G401 (cell line): ENCODE data around the gene CKAP2L. TPM values are rescaled to one million over a fixed set of nuclear protein-coding genes. Genes with fewer than 3 reads are reported as not detected.
"Not testable (repeated sequence)": the region's sequence is repeated elsewhere in the genome, so short reads cannot be mapped to it uniquely, and the experiment has no call there.

Experiments used
- DNase-seq: peaks from one replicate; pipeline ENCODE4 v3.0.0-alpha.2; 2015; ENCODE audit warnings: low spot score
- in situ Hi-C: cut with HindIII; loops from 2 replicates; pipeline ENCODE4 v1.10.0; 2016; ENCODE audit warnings: low sequenced_read_pairs, mixed read lengths
- total RNA-seq: library from RNA; depleted of rRNA; stranded (reverse); fragments of >200 nt; shearing (Covaris generic); gene quantifications from 2 replicates; pipeline ENCODE4 v1.2.3, GENCODE V29; 2014

Gene CKAP2L
- total RNA-seq, 1 experiment from 2014 or later = 7.7 TPM

DNA sequence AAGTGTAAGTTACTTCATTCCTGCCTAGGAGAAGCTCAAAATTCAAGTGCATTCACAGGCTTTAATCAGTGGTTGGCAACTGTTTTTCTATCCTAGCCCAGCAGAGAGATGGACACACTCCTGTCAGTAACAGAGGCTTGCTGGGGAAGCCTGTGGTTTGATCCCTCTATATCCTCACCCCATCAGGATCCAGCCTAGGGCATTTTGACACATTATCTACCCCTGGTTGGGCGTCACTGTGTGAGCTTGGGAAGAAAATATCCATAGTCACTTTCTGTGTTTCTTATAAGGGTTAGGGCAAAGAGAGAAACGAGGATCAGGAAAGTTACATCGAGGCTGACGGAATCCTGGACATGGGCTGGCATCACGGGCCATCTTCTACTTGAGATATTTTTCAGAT, 33.6 kb downstream of the CKAP2L start:
- in situ Hi-C loops = no loop called here
- no peak for DNase-seq

DNA sequence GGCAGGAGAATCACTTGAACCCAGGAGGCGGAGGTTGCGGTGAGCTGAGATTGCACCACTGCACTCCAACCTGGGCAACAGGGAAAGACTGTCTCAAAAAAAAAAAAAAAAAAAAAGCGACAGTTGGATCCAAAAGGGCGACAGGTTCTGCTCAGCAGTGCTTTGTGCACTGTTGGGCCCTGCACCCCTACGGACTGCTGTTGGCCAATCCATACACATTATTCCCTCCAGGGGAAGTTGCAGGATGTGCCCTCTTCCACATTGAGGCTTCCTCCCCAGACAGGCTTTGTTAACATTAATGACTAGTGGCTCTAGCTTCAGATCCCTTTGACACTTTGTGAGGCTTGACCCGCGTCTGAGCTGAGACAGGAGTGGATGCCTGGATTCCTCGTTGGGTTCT, 34.2 kb downstream of the CKAP2L start:
- in situ Hi-C loops = no loop called here
- no peak for DNase-seq

DNA sequence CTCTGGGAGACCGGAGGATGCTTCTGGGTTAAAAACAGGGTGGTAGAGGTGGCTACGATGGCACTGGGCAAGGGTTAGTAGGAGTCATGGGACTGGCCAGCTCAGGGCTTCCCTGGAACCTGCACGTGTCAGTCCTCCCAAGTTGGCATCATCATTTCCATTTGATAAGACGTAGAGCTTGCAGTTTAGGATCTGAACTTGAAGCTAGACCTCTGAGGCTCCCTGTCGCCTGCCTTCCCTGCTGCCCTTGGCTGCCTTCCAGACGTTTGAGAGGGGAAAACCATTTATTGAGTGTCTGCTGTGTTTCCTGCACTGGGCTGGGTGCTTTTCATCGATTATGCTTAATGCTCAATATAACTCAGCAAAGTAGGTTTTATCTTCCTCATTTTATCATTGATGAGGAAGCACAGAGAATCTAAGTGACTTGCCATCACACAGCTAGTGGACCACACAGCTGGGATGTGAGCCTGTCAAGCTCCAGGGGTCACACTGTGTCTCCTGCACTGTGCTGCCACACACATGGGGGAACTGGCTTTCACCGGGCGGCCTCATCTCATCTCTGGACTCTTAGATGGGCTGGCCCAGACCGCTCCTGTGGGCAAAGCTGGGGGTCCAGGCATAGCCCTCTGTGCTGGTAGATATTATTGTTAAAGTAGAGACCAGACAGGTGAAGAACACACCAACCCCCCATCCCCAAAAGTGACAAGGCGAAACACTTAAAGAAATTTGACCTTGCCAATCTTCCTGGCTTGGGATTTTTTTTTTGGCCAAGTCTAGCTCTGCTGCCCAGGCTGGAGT, 35.8 kb downstream of the CKAP2L start:
- in situ Hi-C loops = no loop called here
- no peak for DNase-seq

DNA sequence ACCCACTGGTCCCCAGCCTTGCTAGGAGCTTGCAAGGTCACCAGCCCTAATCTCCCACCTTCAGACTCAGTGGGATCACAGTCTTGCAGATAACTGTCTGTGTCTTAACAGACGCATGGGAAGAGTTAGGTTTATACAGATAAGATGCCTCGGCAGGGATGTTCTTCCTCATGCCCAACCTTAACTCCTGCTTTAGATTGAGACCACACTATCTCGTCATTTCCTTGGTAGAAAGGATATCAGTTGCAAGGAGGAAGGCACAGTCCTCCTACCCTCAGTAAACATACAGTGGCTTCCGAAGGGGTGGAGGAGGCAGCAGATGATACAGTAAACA, 36.4 kb downstream of the CKAP2L start:
- in situ Hi-C loops = no loop called here
- no peak for DNase-seq

DNA sequence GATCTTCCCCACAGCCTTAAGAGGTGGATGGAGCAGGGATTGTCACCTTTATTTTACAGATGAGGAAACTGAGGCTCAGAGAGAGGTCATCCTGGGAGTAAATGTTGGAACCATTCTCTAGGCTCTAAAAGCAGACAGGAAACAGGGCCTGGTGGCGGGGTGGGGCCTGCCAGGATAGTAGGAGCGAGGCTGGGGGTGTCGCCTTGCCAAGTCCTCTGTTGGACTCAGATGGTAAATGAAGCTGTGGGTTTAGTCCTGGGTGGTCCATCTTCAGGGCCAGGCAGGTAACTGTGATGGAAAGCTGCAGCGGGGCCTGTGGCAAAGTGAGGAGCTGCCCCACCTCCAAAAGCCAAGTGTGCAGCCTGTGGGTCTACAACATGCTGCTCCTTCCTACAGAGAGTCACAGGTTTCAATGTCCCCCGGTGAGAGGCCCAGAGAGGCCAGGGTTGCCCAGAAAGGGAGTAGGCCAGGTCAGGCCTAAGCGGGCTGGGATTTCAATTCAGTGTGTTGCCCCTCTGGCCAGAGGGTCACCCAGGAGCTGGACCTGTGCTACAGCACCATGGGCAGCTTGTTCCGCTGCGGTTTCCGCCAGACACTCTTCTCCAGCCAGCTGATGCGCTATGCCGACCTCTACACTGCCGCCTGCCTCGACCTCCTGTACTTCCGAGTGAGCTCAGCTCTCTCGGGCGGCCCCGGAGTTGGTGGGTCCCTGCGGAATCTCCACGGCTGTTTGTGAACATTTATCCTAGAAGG, 37.0 kb downstream of the CKAP2L start:
- in situ Hi-C loops = no loop called here
- DNase-seq = no peak

DNA sequence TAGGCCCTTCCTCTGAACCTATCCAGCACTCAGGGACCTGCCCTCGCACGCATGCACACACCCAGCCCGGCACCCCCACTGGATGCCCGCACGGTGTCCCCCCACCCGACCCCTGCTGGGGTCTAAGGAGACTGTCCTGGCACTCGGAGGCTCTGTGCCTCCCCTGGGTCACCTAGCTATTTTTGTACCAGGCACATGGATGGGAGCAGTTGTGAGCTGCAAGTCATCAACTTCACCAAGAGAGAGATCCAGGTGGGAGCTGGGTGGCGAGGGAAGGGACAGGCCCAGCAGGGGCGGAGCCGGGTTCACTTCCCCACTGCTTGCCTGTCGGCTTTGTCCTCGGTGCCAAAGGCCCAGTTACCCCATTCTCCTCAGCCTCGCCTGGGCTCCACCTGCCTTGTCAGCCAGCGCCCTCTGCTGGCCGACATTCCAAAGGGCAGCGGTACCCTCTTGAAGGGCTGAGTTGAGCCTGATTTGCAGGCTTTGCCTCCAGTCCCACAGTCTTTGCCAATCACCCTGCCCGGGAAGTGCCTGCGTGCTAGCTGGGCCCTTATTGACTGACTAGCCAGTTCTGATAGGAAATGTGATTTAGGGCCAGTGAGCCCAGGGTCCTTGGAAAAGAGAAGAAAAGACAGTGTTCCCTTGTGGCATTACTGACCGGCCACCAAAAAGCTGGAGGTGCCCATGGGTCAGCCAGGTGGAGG, 37.8 kb downstream of the CKAP2L start:
- in situ Hi-C loops = no loop called here
- peak; percentile 82 for DNase-seq

DNA sequence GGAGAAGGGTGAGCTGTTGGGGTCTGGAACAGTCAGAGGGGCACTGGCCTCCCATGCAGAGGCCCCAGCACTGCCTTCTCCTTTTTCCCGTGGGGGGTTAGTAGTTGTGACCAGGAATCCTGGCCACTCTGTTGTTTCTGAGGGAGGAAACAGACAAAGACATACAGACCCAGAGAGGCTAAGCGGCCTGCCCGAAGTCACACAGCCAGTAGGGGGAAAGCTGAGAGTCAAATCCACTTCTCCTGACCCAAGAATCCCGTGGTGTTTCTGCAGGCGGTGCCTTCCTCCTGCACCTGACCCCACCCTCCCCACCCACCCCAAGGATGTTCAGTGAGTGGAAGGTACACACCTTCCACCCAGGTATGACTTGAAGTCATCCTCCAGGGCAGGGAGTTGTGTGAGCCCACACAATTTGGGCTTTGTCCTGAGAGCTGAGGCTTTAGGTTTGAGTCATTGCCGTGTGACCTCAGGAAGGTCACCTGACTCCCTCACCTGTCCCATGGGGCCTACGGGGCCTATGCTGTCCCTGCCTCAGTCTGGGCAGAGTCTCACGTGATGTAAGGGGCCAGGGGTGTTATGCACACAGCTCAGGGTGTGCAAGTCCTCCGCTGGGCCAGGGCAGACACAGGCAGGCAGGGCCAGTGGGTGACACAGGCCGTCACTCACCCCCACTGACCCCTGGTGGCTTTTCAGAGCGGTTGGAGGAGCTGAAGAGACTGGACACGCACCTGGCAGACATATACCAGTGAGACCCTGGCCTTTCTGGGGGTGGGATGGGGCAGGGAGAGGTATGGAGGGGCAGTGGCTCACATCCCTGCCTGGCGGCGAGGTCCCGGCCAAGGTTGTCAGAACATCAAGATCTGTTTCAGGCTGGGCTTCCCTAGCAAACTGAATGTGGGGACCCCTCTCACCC, 38.6 kb downstream of the CKAP2L start:
- DNase-seq = no peak
- in situ Hi-C loops = no loop called here

DNA sequence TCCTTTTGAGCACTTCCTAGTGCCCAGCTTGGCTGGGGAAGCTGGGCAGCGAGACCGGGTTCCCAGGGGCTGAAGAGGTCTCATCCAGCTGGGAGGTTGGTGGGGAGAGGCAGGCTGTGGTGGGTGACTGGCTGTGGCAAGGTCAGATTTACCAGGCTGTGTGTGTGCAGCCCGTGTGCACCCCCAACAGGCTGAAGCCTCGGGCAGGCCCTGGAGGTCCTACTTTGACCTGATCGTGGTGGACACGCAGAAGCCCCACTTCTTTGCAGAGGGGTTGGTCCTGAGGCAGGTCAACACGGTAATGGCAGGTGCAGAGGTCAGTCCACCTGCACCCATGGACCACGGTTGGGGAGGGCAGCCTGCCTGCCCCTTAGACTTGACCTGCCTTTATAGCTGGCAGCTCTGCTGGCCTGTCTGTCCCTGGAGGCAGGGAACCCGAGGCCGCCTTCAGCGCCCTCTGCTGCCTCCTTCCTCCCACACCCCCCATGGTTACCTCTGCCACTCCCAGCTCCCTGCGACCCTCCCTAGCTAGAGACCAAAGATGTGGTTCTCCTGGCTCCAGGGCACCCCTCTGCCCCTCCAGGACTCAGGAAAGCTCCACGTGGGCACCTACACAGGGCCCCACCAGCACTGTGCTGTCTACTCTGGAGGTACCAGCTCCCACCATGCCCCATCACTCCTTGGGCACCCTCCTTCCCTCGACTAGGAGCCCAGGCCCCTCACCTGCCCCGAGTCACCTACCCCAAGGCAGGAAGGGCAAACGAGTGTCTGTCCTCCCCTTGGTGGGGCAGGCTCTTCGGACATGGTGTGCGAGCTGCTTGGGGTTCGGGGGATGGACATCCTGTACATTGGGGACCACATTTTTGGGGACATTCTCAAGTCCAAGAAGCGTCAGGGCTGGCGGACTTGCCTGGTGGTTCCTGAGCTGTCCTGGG, 39.6 kb downstream of the CKAP2L start:
- DNase-seq = no peak
- in situ Hi-C loops = no loop called here

DNA sequence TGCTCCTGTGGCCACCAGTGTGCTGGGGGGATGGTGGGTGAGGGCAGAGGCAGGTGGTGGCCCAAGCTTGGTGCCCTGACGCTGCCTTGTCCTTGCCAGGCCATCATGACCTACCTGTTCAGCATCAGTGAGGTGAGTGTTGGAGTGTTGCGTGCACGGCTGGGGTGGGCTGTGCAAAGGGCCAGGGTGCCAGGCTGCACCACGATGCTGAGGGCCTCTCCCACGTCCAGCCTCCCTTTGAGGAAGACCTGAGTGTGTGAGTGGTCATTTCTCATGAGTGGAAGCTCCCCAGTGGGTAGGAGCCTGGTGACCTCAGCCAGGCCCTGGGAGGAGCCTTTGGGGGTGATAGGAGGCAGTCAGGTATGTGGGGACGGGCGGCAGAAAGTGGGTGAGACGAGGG, 40.4 kb downstream of the CKAP2L start:
- no peak for DNase-seq
- in situ Hi-C loops = no loop called here

- in situ Hi-C loops = no loop called here
- DNase-seq = no peak
Observed at GRCh38 chr2:112723547-112723940, 40.9 kb downstream of the CKAP2L start.

GRCh38 chr2:112722816-112723546, 41.4 kb downstream of the CKAP2L start:
- in situ Hi-C loops = no loop called here
- no peak for DNase-seq

- in situ Hi-C loops = no loop called here
- no peak for DNase-seq
Observed at GRCh38 chr2:112721819-112722522, 42.4 kb downstream of the CKAP2L start.

GRCh38 chr2:112720785-112721184, 43.6 kb downstream of the CKAP2L start, which contains the start of gene NT5DC4:
Gene NT5DC4, plus strand, starts transcription at chr2:112721020. Its CDS starts 60 bp downstream, at chr2:112721080.
- DNase-seq = no peak
- in situ Hi-C loops = no loop called here

GRCh38 chr2:112718863-112719370, 45.5 kb downstream of the CKAP2L start:
- DNase-seq = no peak
- in situ Hi-C loops = no loop called here

DNA sequence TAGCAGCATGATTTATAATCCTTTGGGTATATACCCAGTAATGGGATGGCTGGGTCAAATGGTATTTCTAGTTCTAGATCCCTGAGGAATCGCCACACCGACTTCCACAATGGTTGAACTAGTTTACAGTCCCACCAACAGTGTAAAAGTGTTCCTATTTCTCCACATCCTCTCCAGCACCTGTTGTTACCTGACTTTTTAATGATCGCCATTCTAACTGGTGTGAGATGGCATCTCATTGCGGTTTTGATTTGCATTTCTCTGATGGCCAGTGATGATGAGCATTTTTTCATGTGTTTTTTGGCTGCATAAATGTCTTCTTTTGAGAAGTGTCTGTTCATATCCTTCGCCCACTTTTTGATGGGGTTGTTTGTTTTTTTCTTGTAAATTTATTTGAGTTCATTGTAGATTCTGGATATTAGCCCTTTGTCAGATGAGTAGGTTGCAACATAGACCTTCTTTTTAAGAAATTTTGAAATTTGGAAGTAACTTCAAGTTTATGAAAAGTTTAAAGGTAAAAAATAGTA, 47.5 kb downstream of the CKAP2L start:
- DNase-seq, in situ Hi-C loops: not testable (repeated sequence)

GRCh38 chr2:112716094-112716493, 48.3 kb downstream of the CKAP2L start:
- DNase-seq, in situ Hi-C loops: not testable (repeated sequence)
